GM21825 (cell line): ENCODE measurements around the gene PRSS38.

ENCODE experiments used
- ATAC-seq: cut with Tn5 transposase; IDR thresholded peaks from one replicate; pipeline ENCODE4 v1.9.1; 2021; ENCODE audit warnings: mild to moderate bottlenecking, moderate library complexity; ENCODE audit not compliant: unreplicated experiment

PRSS38 gene

DNA sequence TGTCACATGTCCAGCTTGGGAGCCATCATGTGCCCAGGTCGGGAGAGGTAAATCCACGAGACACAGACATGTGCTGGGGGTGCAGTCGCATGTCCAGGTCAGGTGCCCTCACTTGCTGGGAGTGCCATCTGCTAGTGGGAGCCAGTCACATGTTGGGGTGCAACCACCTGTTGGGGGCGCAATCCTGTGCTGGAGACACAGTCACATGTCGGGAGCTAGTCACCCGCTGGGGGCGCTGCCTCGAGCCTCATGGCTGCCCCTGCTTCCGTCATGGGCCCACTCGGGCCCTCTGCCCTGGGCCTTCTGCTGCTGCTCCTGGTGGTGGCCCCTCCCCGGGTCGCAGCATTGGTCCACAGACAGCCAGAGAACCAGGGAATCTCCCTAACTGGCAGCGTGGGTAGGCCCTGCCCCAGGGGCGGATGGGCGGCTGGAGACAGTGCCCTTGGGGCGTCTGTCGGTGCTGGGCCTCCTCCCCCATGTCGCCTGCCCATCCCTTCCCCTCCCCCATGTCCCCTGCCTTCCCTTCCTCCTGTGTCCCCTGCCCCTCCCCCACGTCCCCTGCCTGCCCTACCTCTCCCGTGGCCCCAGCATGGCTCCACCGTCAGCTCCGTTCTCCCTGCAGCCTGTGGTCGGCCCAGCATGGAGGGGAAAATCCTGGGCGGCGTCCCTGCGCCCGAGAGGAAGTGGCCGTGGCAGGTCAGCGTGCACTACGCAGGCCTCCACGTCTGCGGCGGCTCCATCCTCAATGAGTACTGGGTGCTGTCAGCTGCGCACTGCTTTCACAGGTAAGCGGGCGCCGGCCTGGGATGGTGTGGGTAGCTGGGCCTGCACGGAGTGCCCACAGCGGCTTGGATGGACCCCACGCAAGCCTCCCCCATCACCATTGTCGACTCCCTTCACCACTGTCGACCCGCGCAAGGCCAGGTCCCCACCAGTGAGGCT is at the start of gene PRSS38:
TSS of gene PRSS38 (plus strand) at position 208 of the 942 bp plus-strand sequence. CDS start at position 250, 42 bp downstream.
- ATAC-seq, result no peak

GRCh38 chr1:227766015-227766634 is 49.4 kb upstream of the PRSS38 start:
- ATAC-seq, result peak; percentile 48

GRCh38 chr1:227766653-227767277 is 48.7 kb upstream of the PRSS38 start:
- ATAC-seq, result no peak

GRCh38 chr1:227767401-227768124 is 47.9 kb upstream of the PRSS38 start:
- ATAC-seq, result no peak

GRCh38 chr1:227768125-227768439 is 47.4 kb upstream of the PRSS38 start:
- ATAC-seq, result no peak

GRCh38 chr1:227768640-227769039 is 46.8 kb upstream of the PRSS38 start:
- ATAC-seq, result no peak

- ATAC-seq, result no peak
Observed at GRCh38 chr1:227769047-227769935, 46.2 kb upstream of the PRSS38 start.

DNA sequence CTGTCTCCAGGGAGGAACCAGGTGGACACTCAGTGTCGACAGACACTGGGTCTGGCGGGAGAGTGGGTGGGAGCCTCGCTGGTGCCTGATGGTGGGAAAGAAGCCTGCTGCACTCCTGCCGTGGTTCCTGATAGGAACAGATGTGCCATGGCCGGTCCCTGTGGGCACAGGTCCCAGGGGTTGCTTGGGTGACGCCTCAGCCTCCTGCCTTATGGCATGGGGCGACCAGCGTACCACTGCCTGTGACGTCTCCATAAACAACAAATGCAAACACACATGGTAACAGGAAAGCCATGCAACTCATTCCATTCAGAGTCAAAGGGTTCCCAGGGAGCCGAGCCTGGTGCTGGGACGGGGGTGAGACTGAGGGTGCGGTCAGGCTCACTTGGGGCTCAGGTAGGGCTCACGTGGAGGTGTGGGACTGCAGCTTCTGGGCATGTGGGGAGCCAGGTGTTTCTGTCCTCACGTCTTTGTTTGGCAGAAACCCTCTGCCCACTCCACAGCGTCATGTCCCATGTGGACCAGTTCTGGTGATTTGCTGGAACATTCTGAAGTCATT is 45.5 kb upstream of the PRSS38 start:
- ATAC-seq, result no peak

DNA sequence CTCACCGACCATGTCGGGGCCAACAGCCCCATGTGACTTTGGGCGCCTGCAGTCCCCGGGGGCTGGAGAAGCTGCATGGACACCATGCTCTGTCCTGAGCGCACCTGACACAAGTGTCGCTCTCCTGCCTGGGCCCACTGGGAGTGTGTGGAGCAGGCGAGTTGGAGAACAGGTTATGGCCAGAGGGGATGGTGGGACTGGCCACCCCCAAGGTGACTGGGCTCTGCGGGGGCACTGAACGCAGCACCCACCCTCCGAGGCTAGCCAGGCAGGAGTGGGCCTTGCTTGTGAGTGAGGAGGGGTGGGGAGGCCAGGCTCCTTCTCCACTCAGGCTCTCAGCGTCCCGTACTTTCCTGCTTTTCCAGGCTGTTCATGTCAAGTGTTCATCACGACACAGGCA is 44.7 kb upstream of the PRSS38 start:
- ATAC-seq, result no peak

GRCh38 chr1:227771326-227771725 is 44.1 kb upstream of the PRSS38 start:
- no peak for ATAC-seq

DNA sequence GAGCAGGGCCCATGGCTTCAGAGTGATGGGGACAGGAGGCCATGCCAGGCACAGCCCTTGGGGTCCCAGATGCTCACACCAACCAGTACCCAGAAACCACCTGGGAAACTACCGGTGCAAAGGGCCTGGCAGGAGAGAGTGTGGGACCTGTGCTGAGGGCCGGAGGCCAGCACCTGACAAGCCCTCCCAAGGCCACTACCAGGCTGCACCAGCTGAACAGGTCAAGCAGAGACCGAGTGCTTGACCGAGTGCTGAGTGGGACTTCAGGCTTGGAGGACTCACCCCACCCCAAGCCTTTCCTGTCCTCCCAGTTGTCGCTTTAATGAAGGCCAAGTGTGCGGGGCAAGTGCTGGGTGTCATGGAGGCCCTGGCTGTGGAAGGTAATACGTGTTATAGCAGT is 43.7 kb upstream of the PRSS38 start:
- no peak for ATAC-seq

DNA sequence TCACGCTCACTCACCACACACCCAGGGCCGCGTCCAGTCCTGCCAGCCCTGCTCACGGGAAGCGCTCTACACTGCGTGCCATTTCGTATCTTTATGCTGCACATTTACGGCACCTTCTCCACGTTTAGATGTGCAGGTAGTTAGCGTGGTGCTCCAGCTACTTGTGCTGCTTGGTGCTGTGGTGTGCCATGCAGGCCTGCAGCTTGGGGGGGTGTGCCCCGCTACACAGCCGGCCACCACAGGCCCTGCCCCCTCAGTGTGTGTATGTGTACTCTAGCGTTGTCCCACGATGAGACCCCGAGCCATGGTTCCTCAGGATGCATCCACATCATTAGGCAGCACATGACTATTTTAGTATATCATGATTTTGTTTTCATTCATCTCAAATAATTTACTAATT is 41.9 kb upstream of the PRSS38 start:
- ATAC-seq, result no peak

GRCh38 chr1:227774051-227774731 is 41.3 kb upstream of the PRSS38 start:
- ATAC-seq, result no peak

GRCh38 chr1:227774821-227775661 is 40.4 kb upstream of the PRSS38 start:
- no peak for ATAC-seq

- ATAC-seq, result no peak
Observed at GRCh38 chr1:227775841-227776240, 39.6 kb upstream of the PRSS38 start.

DNA sequence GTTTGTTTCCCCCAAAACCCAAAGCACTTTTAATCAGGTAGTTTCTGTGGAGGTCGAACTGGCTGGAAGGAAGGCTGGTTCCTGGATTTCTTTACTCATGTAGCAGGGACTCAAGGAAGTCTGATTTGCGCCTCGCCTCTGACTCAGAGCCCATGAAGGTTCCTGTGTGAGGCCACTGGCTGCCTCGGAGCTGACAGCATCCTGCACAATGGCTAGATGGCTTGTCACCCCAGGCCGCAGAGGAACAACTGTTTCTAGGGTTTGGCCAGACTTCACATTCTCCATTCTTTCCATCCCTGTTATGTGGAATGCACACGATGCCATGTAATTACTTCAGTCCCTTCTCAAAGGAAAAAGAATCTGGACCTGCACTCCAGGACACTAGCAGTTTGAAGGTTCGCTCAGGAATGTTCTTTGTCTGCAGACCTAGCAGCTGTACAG is 39.1 kb upstream of the PRSS38 start:
- ATAC-seq, result no peak

- ATAC-seq, result no peak
Observed at GRCh38 chr1:227777156-227777555, 38.3 kb upstream of the PRSS38 start.

- ATAC-seq, result no peak
Observed at GRCh38 chr1:227777646-227778045, 37.8 kb upstream of the PRSS38 start.
